ENCODE results near the gene PFKFB4. TPM values are rescaled to one million over a fixed set of nuclear protein-coding genes. Genes with fewer than 3 reads are reported as not detected.

Gene PFKFB4
- polyA plus RNA-seq, 1 of the 3 experiments (the other 2 are of a cell fraction): 5.7 TPM

DNA sequence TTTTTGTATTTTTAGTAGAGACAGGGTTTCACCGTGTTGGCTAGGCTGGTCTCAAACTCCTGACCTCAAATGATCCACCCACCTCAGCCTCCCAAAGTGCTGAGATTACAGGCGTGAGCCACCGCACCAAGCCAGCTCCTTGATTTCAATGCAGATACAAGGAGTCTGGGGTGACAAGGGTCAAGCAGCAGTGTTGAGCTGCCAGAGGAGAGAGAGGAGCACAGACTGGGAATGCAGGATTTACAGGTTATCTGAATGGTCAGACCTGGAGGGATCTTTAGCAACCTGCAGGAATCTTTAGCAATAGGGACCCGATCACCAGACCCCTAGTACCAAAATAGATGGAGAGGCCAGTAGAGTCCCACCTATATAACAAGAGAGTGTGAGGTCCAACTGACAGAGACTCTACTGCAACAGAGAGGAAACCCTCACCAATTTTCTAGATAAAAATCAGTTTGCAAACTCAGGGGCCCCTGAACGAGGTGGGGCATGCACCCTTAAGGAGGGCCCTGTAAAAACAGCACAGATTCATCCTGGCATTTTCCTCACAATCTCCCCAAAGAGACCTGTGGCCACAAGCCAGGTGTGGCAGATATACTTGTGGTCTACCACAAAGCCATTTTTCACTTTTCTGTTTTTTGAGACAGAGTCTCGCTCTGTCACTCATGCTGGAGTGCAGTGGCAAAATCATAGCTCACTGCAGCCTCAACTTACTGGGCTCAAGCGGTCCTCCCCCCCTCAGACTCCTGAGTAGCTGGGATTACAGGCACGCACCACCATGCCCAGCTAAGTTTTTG lies 42.0 kb downstream of the PFKFB4 start:
- ChIA-PET CTCF (interaction anchor here (1.3 to 2.6 kb wide), 2 partner anchors 79 to 114 kb away, joined by 3 to 10 read pairs; no protein-coding TSS in a partner anchor), POLR2A (no interaction called here)
- Histone ChIP-seq H3K9ac (no peak overlapping the region), H3K27ac (ENCODE audit: low read depth in 2 of 2, low read length in 1 of 2) (no peak overlapping the region), H3K79me2 (ENCODE audit: insufficient read depth) (no peaks in the 10 kb centered on the region), H3K9me3 (no peaks in the 10 kb centered on the region), H4K20me1 (ENCODE audit: insufficient read depth) (no peaks in the 10 kb centered on the region), H3K27me3 (ENCODE audit: insufficient read depth) (no peaks in the 10 kb centered on the region), H3K4me2 (no peak overlapping the region), H3K9me2 (no peaks in the 10 kb centered on the region), H3K36me3 (replicated peaks in 1 of 2; ENCODE audit: control insufficient read depth in 1 of 2, insufficient read depth in 2 of 2, low read length in 1 of 2) (no peaks in the 10 kb centered on the region), H2AFZ (ENCODE audit: low read depth) (no peak overlapping the region), H3F3A (replicated peaks; ENCODE audit: insufficient read depth) (no peaks in the 10 kb centered on the region), H3K4me3 (ENCODE audit: low read depth in 2 of 2, low read length in 1 of 2) (no peak overlapping the region), H3K4me1 (ENCODE audit: control insufficient read depth in 1 of 2, insufficient read depth in 2 of 2, low read depth in 1 of 2, low read length in 1 of 2) (no peaks in the 10 kb centered on the region)
- DNase-seq: no peak
- TF ChIP-seq FOXM1 (IDR thresholded peaks at IDR 0.05; ENCODE audit: low read depth): no peak
- TF ChIP-seq RAD21 (IDR thresholded peaks at IDR 0.05; ENCODE audit: low read length): no peak
- no peak for TF ChIP-seq TEAD4 (IDR thresholded peaks at IDR 0.05; ENCODE audit: borderline replicate concordance, insufficient read depth)
- no peak for TF ChIP-seq ELF1 (IDR thresholded peaks at IDR 0.05)
- no peak for TF ChIP-seq EZH2phosphoT487 (IDR thresholded peaks at IDR 0.05; ENCODE audit: borderline replicate concordance, low read depth)
- no peak for TF ChIP-seq NFIC (IDR thresholded peaks at IDR 0.05; ENCODE audit: borderline replicate concordance)
- TF ChIP-seq, protein P1, sequence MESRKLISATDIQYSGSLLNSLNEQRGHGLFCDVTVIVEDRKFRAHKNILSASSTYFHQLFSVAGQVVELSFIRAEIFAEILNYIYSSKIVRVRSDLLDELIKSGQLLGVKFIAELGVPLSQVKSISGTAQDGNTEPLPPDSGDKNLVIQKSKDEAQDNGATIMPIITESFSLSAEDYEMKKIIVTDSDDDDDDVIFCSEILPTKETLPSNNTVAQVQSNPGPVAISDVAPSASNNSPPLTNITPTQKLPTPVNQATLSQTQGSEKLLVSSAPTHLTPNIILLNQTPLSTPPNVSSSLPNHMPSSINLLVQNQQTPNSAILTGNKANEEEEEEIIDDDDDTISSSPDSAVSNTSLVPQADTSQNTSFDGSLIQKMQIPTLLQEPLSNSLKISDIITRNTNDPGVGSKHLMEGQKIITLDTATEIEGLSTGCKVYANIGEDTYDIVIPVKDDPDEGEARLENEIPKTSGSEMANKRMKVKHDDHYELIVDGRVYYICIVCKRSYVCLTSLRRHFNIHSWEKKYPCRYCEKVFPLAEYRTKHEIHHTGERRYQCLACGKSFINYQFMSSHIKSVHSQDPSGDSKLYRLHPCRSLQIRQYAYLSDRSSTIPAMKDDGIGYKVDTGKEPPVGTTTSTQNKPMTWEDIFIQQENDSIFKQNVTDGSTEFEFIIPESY (IDR thresholded peaks at IDR 0.05; ENCODE audit: borderline replicate concordance, low read depth): no peak
- TF ChIP-seq MXI1 (IDR thresholded peaks at IDR 0.05; ENCODE audit: low read depth, low read length): no peak
- TF ChIP-seq GABPA (IDR thresholded peaks at IDR 0.05; ENCODE audit: low read depth): no peak
- no peak for TF ChIP-seq TCF12 (IDR thresholded peaks at IDR 0.05)
- TF ChIP-seq GATA2 (CRISPR knock-in tag; IDR thresholded peaks at IDR 0.05): no peak
- TF ChIP-seq, protein P2, sequence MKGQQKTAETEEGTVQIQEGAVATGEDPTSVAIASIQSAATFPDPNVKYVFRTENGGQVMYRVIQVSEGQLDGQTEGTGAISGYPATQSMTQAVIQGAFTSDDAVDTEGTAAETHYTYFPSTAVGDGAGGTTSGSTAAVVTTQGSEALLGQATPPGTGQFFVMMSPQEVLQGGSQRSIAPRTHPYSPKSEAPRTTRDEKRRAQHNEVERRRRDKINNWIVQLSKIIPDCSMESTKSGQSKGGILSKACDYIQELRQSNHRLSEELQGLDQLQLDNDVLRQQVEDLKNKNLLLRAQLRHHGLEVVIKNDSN (IDR thresholded peaks at IDR 0.05; ENCODE audit: borderline replicate concordance, low read depth): no peak
- no peak for TF ChIP-seq FOXJ3 (CRISPR knock-in tag; IDR thresholded peaks at IDR 0.05)
- TF ChIP-seq NRF1 (IDR thresholded peaks at IDR 0.05; ENCODE audit: low read depth, low read length): no peak
- TF ChIP-seq RCOR1 (IDR thresholded peaks at IDR 0.05; ENCODE audit: low read length): no peak
- 90% methylated on average over 8 of the region's 8 CpGs for WGBS (ENCODE audit: low lambda C conversion rate)

DNA sequence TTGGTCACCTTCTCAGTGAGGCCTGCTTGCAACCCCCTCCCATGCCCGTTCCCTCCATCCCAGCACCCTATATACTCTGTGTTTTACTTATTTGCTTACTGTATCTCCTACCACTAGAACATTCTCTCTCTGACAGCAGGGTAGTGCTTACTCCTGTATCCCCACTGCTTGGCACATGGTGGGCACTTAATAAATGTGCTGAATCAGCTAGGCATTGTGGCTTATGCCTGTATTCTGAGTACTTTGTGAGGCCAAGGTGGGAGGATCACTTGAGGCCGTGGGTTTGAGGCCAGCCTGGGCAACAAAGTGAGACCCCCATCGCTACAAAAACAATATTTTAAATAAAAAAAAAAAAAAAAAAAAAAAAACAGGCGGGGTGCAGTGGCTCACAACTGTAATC lies 45.1 kb downstream of the PFKFB4 start:
- peaks cover 10% of the 10 kb centered on the region for H3F3A ChIP-seq (replicated peaks; ENCODE audit: insufficient read depth)
- ChIA-PET POLR2A (no interaction called here), CTCF (interaction anchor here (0.8 to 1.3 kb wide), 3 partner anchors 38 to 110 kb away, joined by 3 to 4 read pairs (median 3); no protein-coding TSS in a partner anchor)
- no peak overlapping the region for H2AFZ ChIP-seq (ENCODE audit: low read depth)
- TF ChIP-seq FOXJ3 (CRISPR knock-in tag; IDR thresholded peaks at IDR 0.05): no peak
- no peak for TF ChIP-seq FOXM1 (IDR thresholded peaks at IDR 0.05; ENCODE audit: low read depth)
- no peak for TF ChIP-seq ELF1 (IDR thresholded peaks at IDR 0.05)
- no peak for TF ChIP-seq FOSL2 (IDR thresholded peaks at IDR 0.05; ENCODE audit: borderline replicate concordance, low read depth)
- TF ChIP-seq GATA2 (CRISPR knock-in tag; IDR thresholded peaks at IDR 0.05): no peak
- no peak for TF ChIP-seq TCF12 (IDR thresholded peaks at IDR 0.05)
- TF ChIP-seq NFIC (IDR thresholded peaks at IDR 0.05; ENCODE audit: borderline replicate concordance): no peak
- TF ChIP-seq POLR2AphosphoS5 (IDR thresholded peaks at IDR 0.05; ENCODE audit: low read depth, low read length): no peak
- TF ChIP-seq CHD2 (IDR thresholded peaks at IDR 0.05; ENCODE audit: low read length, partially characterized antibody): no peak
- TF ChIP-seq JUND (IDR thresholded peaks at IDR 0.05): no peak
- TF ChIP-seq, protein P3, sequence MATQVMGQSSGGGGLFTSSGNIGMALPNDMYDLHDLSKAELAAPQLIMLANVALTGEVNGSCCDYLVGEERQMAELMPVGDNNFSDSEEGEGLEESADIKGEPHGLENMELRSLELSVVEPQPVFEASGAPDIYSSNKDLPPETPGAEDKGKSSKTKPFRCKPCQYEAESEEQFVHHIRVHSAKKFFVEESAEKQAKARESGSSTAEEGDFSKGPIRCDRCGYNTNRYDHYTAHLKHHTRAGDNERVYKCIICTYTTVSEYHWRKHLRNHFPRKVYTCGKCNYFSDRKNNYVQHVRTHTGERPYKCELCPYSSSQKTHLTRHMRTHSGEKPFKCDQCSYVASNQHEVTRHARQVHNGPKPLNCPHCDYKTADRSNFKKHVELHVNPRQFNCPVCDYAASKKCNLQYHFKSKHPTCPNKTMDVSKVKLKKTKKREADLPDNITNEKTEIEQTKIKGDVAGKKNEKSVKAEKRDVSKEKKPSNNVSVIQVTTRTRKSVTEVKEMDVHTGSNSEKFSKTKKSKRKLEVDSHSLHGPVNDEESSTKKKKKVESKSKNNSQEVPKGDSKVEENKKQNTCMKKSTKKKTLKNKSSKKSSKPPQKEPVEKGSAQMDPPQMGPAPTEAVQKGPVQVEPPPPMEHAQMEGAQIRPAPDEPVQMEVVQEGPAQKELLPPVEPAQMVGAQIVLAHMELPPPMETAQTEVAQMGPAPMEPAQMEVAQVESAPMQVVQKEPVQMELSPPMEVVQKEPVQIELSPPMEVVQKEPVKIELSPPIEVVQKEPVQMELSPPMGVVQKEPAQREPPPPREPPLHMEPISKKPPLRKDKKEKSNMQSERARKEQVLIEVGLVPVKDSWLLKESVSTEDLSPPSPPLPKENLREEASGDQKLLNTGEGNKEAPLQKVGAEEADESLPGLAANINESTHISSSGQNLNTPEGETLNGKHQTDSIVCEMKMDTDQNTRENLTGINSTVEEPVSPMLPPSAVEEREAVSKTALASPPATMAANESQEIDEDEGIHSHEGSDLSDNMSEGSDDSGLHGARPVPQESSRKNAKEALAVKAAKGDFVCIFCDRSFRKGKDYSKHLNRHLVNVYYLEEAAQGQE (IDR thresholded peaks at IDR 0.05; ENCODE audit: low read depth, low read length): no peak
- no peak overlapping the region for H3K4me3 ChIP-seq (ENCODE audit: low read depth in 2 of 2, low read length in 1 of 2)
- H4K20me1 ChIP-seq (ENCODE audit: insufficient read depth): no peaks in the 10 kb centered on the region
- no peaks in the 10 kb centered on the region for H3K27me3 ChIP-seq (ENCODE audit: insufficient read depth)
- peaks cover 0 to 8% of the 10 kb centered on the region in 2 experiments; a peak in 1 of 4 replicates for H3K4me1 ChIP-seq (ENCODE audit: control insufficient read depth in 1 of 2, insufficient read depth in 2 of 2, low read depth in 1 of 2, low read length in 1 of 2)
- no peaks in the 10 kb centered on the region for H3K9me2 ChIP-seq
- no peaks in the 10 kb centered on the region for H3K79me2 ChIP-seq (ENCODE audit: insufficient read depth)
- no peak overlapping the region for H3K4me2 ChIP-seq
- no peaks in the 10 kb centered on the region for H3K36me3 ChIP-seq (replicated peaks in 1 of 2; ENCODE audit: control insufficient read depth in 1 of 2, insufficient read depth in 2 of 2, low read length in 1 of 2)
- DNase-seq: no peak
- no peaks in the 10 kb centered on the region for H3K9me3 ChIP-seq
- no peak overlapping the region for H3K27ac ChIP-seq (ENCODE audit: low read depth in 2 of 2, low read length in 1 of 2)
- H3K9ac ChIP-seq: no peak overlapping the region
- 67% methylated on average over 4 of the region's 4 CpGs for WGBS (ENCODE audit: low lambda C conversion rate)
